ENCODE data around the gene CD8B.

The CD8B gene

GRCh38 chr2:86833315-86833714 lies 28.4 kb downstream of the CD8B start:
- no peak for DNase-seq

GRCh38 chr2:86832334-86833096 lies 29.2 kb downstream of the CD8B start:
- no peak for DNase-seq

GRCh38 chr2:86831537-86831936 lies 30.1 kb downstream of the CD8B start:
- DNase-seq = no peak

GRCh38 chr2:86826951-86827350 lies 34.7 kb downstream of the CD8B start:
- DNase-seq = no peak

DNA sequence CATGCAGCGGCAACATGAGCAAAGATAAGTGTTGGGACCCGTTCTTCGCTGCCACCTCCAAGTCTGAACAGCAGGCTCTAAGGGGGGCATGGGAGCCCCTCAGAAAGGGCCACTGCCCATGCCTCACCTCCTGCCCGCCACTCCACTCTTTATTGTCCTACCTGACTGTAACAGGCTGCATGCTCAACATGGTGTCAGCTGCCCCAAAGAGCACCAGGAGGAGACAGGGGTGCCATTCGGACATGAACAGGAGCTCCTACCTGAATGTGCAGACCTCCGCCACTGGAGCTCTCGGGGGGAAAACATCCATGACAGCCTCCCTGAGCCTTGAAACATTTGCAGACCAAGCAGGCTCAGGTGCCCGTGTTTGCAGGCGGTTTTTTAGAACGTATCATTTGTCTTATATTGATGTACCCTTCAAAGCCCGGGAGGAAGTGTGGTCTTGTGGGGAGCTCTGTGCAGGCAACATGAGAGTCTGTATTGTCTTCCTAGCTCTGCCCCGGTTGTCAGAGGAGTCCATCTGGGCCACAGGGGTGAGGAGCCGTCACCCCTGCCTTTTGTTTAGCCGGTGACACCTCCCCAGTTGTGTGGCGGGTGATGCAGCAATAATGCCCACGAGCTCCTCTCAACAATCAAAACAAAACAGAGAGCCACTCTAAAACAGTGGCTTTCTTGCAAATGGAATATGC lies 35.8 kb downstream of the CD8B start:
- no peak for DNase-seq

DNA sequence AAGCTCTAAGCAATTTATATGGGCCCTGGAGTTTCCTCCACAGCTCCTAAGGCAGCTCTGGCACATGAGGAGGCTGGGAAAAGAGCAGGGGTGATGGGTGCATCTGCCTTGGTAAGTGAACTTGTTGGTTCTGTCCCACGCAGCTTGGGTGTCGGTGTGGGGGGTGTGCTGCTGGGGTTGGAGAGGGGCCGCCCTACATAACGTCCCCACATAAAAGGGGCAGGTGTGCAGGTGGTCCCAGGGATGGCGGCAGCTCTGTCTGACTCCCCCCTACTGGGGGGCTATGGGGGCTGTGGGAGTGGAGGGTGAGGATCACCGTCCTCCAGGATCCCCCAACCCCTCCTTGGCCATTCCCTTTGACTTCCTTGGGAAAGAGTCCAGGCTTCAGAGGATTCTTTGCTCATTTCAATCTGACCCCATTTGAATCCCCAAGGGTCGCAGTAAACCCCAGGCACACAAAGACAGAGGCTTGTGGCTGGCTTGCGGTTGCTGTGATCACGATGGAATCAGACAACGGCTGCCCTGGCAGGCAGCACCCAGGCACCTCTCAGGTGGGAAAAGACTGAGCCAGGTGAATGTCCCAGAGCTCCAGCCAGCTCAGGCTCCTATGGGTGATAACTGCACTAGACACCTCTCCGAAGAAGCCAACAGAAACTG lies 36.5 kb downstream of the CD8B start:
- DNase-seq = no peak

- DNase-seq = no peak
These were observed 38.9 kb downstream of the CD8B start for GRCh38 chr2:86822668-86823345.

DNA sequence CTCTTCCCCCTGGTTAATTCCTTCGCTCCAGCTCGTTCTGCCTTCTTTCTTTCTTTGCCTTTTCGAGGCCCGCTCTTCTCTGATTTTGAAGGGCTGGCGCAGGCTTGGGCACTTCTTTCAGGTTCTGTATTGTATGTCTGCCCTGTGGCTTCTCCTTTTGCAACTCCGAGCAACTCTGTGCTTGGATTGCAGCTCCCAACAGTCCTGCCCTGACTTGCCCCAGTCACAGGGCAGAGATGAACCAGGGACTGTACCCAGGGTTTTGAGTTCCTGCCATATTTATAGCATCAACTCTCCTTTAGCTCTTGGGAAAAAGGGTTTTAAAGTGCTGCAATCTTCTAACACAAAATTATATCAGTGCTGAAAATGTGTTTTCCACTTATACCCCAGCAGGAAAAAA lies 39.8 kb downstream of the CD8B start:
- no peak for DNase-seq

- no peak for DNase-seq
These were observed 40.4 kb downstream of the CD8B start for GRCh38 chr2:86821306-86821705.

DNA sequence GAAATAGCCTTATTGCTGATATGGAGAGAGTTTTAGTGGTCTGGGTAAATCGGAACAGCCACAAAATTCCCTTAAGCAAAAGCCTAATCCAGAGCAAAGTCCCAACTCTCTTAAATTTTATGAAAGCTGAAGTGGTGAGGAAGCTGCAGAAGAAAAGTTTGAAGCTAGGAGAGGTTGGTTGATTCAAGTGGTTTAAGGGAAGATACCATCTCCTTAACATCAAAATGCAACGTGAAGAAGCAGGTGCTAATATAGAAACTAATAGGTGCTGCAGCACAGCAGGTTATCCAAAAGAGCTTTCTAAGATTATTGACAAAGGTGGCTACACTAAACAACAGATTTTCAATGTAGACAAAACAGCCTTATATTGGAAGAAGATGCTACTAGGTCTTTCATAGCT lies 42.7 kb downstream of the CD8B start:
- DNase-seq = no peak

DNA sequence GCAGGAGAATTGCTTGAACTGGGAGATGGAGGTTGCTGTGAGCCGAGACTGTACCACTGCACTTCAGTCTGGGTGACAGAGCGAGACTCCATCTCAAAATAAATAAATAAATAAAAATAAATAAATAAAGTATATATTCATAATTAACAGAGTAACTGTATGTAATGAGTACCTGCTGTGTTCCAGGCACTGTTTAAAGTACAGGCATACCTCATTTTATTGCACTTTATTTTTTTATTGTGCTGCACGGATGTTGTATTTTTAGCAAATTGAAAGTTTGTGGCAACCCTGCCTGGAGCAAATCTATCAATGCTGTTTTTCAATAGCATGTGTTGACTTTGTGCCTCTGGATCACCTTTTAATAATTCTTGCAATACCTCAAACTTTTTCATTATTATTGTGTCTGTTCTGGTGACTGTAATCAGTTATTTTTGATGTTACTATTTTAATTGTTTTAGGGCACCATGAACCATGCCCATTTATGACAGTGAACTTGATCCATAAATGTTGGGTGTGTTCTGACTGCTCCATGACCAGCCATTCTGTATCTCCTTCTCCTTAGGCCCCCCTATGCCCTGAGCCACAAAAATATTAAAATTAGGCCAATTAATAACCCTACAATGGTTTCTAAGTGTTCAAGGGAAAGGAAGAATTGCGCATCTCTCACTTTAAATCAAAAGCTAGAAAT lies 43.4 kb downstream of the CD8B start:
- DNase-seq = no peak

DNA sequence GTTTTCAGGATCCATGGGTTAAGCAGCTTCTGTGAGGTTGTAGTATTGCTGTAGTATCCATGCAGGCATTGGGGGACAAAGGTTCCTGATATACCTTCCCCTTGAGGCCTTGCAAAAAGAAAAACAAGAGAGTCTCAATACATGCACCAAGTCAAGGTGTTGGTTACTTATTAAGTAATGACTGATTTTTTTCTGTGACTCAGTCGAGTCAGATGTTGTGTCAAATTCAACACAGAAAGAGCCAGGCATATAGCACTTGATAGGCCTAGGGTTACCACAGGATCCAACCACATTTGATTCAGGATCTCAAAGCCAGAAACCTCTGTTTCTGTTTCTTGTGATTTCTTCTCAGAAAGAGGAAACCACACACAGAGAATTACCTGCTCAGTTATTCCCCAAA lies 46.1 kb downstream of the CD8B start:
- DNase-seq = no peak

- no peak for DNase-seq
These were observed 52.1 kb downstream of the CD8B start for GRCh38 chr2:86809481-86810121.

- peak; percentile 85 to 93 for DNase-seq
These were observed 53.1 kb downstream of the CD8B start for GRCh38 chr2:86808315-86809161.

DNA sequence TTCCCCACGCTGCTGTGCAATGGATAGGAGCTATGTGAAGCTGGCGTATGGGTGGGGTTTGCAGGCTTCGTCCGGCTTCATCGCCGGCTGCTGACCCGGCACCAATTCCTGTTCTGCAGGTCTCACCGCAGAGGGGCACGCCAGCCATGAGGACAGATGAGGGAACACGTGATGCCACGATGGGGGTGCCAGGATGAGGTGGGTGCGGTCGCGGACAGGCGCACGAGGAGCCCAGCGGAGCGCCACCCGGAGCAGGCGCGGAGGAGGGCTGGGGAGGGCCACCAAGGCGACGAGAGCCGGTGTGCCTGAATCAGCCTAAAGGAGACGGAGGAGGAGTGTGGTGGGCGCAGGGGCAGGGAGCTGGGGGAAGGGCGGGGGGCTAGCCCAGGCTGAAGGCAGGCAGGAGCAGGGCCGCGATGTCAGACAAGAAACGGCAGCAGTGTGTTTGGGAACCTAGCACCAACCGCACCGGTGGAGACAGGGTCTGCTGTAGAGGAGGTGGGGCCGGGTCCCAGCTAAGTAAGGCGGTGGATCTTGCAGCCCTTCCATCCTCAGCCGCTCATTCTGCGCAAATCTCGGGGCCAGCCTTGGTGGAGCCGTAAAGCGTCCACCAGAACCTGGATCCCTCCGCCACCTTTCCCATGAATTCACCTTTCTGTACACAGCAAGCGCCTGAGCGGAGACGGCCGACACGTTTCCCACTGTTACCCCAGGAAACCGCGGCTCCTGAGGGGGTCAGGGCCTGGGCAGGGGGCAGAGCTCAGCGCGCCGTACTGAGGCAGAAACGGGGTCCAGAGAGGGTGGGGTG lies 54.0 kb downstream of the CD8B start:
- DNase-seq = peak in 1 of 2 donors; percentile 19

DNA sequence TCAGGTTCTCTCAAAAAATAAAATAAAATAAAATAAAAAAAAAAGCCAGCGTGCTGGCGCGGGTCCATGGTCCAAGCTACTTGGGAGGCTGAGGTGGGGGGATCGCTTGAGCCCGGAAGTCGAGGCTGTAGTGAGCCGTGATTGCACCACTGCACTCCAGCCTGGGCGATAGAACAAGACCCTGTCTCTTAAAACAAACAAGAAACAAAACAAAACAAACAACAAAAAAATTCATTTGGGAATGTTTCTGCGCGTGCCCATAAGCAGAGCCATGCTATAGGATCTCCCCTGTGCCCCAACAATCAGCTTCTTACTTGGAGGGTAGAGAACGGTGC lies 54.6 kb downstream of the CD8B start:
- DNase-seq = no peak

DNA sequence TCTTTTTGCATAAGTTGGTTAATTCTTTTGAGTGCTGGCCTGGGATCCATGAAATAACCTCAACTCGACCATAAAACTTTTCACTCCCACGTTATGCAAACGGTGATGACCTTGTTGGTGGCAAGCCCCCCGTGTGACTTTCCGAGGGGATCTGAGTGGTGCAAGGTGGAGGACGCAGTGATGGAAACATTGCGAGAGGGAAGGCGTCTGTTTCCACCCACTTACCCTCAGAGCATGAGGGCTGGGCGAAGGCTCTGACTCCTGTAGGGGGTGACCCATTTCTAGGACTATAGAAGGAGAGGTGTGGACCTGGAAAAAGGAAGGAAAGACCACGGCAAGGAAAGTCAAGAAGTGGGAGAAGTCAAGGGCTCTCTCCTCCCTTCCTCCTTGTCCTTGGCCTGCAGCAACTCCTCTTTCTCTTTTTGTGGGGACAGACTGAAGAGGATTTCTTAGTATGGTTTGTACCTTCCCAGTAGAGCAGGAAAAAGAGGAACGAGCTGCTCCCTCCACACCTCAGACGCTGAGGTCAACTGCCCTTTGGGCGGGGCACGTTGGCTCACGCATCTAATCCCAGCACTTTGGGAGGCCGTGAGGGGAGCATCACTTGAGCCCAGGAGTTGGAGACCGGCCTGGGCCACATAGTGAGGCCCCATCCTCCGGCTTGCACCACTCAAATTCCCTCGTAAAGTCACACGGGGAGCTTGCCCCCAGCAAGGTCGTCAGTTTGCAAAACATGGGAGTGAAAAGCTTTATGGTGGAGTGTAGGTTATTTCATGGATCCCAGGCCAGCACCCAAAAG lies 55.4 kb downstream of the CD8B start:
- DNase-seq = no peak

DNA sequence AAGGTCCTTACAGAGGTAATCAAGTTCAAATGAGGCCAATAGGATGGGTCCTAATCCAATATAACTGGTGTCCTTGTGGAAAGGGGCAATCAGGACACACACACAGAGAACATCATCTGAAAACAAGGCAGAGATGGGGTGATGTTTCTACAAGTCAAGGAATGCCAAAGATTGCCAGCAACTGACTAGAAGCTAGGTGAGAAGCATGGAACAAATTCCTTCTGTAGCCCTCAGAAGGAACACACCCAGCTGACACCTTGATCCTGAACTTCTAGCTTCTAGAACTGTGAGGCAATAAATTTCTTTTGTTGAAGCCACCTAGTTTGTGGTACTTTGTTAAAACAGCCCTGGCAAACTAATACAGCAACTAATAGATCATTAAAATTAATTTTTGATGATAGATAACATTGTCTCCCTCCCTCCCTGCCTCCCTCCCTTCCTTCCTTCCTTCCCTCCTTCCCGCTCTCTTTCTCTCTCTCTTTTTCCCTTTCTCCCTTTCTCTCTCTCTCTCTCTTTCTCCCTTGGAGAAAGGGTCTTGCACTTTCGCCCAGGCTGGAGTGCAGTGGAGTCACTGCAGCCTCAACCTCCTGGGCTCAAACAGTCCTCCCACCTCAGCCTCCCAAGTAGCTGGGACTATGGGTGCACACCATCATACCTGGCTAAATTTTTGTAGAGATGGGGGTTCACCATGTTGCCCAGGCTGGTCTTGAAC lies 60.7 kb downstream of the CD8B start:
- DNase-seq = no peak

GRCh38 chr2:86794861-86795260 lies 66.8 kb downstream of the CD8B start:
- no peak for DNase-seq

Measured in activated CD4-positive, alpha-beta T cell treated with anti-CD3 and anti-CD28 coated beads for 4 hours (primary cell).